ENCODE results near the gene CTIF. TPM values are rescaled to one million over a fixed set of nuclear protein-coding genes. Genes with fewer than 3 reads are reported as not detected.

Gene CTIF
- total RNA-seq, 1 experiment from 2014 or later, result 23.8 TPM

DNA sequence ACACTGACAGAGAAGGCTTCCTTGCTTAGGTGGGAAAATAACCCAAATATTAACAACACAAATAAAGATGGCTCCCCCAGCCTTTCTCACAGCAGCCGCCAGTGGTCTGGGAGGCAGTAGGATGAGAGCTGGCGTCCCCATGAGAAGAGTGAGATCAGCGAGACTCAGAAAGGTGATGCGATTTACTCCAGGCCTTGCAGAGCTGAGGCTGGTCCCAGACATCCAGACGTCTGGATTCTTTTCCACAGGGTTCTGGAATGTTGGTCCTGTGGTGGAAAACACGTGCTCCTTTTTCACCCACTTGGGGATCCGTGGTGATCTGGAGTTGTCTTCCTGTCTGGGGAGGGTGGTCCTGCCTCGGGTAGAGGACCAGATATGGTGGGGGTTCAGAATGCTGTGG is 190.6 kb downstream of the CTIF start:
- DNase-seq (ENCODE audit: low spot score), result no peak

DNA sequence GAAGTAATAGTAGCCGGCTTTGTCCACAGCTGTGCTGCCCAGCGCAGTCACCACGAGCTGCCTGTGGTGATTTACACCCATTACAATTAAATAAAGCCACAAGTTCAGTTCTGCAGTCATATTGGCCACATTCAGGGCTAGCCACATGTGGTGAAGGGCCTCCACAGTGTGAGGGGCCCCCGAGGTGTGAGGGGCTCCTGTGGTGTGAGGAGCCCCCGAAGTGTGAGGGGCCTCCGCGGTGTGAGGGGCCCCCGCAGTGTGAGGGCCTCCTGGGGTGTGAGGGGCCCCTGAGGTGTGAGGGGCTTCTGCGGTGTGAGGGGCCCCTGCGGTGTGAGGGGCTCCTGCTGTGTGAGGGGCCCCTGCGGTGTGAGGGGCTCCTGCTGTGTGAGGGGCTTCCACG is 191.2 kb downstream of the CTIF start:
- DNase-seq (ENCODE audit: low spot score), result no peak

DNA sequence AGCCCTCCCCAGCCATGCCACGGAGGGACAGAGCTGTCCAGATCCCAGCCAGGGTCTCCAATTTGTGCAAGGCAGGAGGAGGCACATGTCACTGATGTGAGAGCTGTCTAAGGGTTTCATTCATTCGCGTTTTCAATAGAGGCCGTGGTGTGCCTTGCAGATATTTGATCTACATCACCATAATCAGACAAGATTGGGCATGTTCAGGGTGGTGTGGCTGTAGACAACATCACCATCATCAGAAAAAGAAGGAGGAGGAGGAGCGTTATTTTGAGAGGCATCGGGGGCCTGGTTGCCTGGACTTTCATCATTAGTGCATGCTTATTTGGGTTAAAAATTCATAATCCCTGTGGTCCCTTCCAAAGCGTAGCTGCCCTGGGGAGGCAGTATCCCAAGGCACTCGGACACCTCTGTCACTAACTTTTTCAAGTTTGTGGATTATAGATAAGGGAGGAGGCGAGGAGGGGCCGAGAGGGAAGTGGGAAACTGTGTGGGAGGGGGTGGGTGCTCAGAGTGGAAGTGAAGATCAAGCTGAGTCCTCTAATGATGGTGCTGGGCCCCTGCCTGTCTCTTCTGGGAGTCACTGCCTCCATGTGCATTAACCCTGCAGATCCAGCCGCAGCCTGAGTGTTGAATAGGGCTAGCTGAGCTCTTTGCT is 194.1 kb downstream of the CTIF start:
- DNase-seq (ENCODE audit: low spot score), result no peak

DNA sequence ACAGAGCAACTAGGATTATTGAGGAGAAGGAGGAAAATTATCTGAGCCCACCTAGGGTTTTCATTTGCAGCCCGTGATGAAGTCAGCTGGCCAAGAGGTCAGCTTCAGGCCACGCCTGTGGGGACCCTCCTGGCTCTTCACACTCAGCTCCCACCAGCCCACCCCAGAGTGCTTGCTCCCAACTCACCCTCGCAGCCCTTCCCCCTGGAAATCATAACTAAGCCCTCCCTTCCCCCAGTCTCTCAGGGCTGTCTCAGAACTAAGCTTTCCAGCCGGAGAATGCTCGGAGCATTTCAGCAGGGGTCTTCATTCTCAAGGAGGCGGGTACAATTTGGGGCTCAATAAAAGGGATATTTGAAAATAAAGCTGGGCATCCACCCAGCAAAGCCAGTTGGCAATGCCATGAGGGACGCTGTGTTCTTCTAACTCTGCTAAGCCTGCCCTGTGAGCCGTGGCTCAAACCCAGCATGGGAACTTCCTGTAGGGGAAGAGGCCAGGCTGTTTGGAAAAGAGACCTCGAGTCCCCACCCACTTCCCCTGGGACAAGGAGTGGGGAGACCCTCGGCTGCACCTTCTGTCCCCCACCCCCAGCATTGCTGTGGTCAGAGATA is 194.9 kb downstream of the CTIF start:
- no peak for DNase-seq (ENCODE audit: low spot score)

DNA sequence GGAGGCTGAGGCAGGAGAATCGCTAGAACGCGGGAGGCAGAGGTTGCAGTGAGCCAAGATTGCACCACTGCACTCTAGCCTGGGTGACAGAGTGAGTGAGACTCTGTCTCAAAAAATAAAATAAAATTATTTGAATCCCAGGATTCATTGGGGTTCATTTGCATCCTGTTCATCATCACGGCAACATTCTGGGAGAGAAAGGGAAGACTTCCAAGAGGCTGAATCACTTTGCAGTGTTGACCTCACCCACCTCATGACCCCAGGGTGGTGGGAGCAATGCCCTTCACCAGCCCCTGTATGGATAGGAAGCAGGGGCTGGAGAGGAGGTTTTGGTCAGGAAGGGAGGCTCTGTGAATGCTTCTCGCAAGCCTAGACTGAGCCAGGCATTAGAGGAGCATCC is 195.6 kb downstream of the CTIF start:
- no peak for DNase-seq (ENCODE audit: low spot score)

DNA sequence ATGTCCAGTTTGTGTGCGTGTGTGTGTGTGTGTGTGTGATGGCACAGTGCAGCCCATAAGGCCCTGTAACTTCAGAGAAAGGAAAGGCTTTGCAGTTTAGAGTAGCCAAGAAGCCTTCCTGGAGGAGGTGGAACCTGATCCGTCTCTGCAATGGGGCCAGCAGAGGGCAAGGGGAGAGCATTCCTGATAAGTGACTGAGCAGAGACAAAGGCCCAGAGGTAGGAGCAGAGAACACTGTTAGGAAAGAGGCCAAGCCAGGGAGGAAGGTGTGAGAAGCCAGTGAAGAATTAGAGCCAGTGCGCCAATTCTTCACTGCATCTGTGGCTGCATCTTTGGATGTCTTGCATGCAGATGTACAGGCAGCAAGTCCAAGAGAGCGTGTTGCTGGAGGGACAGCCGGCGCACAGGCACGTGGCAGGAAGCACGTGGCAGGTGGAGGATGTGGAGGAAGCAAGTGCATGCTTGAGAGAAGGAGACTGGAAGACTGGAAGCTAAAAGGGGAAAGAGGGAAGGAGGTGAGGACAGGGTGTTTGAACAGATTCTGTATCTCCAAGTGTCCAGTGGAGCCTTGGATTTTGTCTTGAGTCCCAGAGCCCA is 196.3 kb downstream of the CTIF start:
- peak; percentile 16 for DNase-seq (ENCODE audit: low spot score)

DNA sequence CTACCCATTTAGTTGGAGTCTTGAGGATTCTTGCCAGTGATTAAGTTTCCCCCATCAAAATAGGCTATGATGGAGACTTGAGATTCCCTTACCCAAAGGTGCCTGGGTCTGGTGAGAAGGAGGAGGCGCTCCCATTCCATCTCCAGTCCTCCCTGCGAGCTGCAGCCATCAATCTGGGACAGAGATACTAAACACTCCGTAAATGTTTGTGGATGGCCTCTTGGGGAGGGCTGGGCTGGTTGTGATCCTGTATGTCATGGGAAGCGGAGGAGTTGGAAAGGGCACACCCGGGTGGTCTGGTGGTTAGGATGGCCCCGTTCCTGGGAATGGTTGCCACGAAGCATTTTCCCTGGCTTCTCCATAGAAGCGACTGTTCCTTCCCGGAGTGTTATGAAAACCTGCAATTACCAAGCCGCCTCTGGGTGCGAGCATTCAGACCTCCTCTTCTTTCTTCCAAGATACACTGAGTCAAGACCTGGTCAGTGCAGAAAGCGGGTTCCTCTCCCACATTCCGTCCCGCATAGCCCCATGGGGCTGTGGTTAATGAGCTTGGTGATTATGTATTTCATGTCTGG is 196.9 kb downstream of the CTIF start:
- DNase-seq (ENCODE audit: low spot score), result no peak

DNA sequence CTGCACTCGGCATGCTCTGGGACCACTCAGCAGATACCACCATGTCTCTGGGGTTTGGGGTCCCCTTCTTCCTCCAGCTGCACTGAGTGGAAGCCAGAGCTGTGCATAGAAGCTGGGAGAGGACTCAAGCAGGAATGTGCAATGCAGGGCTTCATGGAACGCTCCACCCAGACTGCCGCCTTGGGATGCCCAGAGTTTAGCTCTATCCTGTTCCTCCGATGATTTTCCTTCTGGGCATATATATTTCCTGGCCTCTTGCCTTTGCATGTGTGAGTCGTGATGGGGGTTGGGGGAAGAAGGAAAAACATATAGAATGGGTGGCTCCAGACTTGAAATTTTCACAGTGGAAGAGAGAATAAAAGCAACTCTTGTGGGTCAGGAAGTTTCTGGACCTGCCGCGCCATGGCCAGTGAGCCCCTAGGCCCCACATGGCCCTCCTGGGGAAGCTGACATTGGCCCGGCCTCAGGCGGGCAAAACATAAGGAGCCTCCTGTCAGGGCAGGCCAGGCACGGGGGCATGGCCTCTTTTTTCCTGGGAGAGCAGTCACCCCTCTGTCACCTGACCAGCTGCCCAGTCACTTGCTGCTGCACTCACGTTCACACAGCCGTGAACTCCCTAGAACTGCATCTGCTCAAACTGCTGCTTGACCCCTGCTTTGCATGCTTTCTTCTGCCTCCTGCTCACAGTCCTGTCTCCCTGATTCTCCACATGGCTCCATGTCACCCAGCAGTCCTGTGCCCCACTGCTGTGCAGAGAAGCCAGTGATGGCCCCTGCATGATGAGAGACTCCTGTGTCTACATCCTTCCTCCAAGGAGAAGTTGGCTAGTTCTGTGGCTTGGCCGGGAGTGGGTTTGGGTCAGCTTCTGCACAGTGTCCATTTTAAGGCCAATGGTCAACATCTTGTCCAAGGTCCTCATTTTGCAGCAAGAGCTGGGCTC is 197.8 kb downstream of the CTIF start:
- no peak for DNase-seq (ENCODE audit: low spot score)

DNA sequence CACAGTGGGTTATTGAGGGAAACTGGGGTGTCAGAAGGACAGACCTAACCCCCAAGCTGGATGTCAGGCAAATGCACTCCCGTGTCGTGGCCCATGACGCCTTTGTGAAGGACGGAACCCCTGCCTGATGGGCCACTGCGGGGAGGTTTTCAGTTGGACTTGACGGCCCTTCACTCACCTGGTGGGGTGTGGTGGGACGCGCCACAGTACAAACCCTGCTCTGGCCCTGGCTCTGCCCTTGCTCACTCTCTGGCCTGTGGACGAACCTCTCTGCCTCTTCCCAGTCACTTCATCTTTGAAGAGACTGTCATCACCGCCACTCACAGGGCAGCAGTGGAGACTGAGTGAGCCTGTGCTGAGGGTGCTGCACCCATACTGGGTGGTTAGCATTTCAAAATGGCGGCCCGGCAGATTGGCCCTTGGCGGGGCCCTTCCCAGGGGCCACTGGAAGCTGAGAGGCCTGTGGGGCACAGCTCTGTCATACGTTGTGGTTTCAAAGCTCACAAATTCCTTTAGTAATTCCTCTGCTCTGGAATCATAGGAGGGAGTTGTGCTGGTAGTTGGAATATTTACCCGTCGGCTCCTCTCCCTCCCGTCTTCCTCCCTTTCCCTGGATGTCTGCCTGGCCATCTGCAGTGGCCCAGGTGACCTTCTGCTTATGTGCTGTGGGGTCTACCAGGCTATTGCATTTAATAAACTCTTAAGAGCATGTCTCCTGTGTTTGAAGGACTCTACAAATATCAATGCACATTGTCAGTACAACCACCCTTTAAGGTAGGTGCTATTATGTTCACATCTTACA is 200.6 kb downstream of the CTIF start:
- DNase-seq (ENCODE audit: low spot score), result no peak

DNA sequence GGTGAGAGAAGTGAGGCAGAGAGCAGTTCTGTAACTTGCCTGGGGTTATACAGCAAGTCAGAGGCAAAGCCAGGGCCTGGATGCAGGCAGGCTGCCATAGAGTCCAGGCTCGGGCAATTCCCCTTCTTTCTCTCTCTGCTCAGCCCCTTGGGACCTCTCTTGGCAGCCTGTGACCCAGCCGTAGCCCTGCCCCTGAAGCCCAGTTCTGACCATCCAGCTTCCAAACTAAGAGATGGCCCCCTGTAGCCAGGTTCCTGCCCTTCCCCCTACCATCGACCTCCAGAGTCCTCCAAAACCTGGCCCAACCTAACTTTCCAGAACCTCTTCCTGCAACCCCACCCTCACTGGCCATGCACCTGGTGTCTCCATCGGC is 201.2 kb downstream of the CTIF start:
- no peak for DNase-seq (ENCODE audit: low spot score)

DNA sequence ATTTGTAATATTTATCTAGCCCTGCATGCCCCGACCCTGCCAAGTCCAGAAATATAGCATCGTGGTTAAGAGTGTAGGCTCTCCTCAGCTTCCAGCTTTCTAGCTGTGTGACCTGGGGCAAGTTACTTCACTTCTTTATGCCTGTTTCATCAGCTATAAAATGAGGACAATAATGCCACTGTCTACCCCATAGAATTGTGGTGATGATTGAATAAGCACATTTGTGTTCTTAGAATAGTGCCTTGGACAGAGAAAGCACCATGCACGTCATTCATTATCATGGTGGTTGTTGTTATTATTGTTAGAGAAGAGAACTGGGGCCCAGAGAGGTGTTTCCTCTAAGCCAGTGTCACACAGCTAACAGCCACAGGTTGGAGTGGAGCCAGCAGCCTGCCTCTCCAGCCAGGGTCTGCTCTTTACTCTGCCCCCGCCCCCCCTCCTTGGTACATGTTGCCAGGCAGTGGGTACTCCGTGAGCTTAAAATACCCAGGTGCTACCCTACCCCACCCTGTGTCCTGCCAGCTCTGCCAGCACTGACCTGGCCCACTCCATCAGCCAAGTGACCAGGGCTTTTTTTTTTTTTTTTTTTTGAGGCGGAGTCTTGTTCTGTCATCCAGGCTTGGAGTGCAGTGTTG is 202.1 kb downstream of the CTIF start:
- DNase-seq (ENCODE audit: low spot score), result no peak

DNA sequence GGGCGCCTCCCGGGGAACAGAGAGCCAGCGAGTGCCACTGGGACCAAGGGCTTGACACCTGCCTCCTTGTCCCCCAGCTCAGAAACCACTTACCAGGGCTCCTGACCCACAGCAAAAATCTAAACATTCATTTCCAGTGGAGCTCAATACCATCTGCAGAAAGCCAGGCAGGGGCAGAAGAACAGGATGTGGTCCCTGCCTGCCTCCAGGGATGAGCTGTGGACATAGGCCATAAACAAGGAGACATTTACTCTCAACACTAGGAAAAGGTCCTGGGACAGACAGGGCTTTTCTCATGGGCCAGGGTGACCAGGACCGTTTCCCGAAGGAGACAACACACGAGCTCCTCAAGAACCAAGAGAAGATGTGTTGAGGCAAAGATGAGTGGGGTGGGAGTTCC is 203.0 kb downstream of the CTIF start:
- DNase-seq (ENCODE audit: low spot score), result no peak

DNA sequence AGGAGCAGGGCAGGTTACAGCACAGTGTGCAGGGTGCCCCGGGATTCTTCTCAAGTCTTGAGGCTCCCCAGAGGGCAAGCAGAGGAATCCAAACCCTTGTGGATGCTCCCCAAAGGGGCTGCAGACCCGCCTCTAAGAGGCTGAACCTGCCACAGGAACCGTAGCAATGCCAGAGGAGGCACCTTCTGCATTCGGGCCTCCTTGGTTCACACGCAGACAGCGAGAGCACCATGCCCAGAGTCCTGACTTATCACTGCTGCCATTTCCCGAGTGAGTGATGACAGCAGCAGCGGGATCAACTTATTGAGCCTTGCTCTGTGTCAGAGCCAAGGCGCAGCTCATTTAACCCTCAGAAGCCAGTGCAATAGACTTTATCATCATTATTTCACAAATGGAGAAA is 203.5 kb downstream of the CTIF start:
- DNase-seq (ENCODE audit: low spot score), result no peak

DNA sequence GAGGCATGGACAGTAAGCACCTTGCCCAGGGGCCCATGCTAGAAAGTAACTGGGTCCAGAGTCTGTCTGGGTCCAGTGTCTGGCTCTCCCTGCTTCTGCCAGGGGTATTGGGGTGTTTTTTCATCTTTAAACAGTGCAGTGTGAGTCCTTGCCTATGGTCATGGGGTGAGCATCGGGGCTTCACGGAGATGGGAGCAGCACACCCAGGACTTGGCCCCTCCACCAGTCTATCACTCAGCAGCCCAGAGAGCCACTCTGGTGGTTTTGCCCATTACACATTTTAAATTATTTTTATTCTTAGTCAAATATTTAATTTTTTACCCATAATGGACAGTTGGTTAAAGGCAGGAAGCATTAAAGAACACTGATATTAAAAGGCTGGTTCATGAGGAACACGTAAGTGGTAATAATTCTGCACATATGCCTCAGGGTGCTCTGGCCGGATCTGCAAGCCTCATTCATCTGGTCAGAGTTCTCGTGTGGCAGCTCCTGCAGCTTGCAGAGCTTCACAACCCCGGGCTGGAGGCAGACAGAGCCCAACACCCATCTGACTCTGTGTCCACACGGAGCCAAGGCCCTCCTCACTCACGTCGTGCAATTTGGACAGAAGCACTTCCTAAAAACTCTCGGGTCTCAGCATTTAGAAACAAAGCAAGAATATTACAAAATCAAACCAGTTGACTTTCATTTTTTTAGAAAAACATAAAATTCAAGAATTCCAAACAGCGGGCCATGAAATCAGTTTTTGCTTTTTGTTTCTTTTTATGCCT is 204.1 kb downstream of the CTIF start:
- DNase-seq (ENCODE audit: low spot score), result no peak

DNA sequence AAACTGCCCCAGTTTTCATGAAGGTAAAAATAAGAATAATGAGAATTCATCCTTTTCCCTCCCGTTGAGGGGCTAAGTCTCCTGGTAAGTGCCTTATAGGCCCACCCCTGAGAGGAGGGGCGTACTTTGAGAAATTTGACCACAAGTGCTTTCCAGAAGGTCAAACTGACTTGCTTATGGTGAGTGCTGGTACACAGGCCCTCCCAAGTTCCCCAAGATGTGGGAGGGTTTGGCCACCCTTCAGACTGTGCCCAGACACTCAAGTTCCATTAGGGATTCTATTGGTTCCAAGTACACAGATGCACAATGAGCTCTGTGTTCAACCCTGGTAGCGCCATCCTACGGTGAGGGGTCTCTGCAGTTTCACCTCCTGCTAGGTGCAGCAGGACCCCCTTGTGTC is 205.1 kb downstream of the CTIF start:
- DNase-seq (ENCODE audit: low spot score), result no peak

DNA sequence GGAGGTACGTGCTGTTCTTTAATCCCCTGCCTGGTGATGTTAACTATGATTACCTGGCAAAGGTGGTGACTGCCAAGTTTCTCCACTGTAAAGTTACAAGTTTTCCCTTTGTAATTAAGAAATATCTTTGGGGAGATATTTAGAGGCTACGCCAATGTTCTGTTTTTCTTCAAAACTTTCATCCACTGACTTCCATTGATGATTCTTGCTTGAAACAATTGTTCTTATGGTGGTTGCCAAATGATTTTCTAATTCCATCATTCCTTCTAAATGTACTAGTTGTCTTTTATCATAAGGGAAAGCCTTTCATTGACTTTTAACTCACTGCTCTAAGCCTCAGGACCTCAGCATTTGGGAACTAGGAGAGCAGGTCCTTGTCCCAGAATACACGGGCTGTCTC is 206.5 kb downstream of the CTIF start:
- no peak for DNase-seq (ENCODE audit: low spot score)

DNA sequence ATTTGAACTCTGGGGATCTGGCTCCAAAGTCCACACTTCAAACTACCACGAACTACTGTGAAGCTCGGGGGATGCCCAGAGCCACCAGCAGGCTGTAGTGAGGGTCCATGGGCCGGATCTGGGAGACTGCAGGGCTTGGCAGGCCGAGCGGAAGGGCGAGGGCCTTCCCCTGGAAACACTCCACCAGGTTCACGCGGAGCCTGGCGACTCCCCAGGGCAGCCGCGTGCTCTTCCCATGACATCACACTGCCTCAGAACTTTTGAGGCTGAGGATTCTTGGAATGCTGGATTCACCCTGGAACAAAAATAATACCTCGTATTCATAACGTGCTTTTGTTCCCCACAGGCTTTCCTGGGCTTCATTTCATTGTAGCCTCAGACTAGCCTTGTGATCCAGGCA is 210.9 kb downstream of the CTIF start:
- peak; percentile 19 for DNase-seq (ENCODE audit: low spot score)

DNA sequence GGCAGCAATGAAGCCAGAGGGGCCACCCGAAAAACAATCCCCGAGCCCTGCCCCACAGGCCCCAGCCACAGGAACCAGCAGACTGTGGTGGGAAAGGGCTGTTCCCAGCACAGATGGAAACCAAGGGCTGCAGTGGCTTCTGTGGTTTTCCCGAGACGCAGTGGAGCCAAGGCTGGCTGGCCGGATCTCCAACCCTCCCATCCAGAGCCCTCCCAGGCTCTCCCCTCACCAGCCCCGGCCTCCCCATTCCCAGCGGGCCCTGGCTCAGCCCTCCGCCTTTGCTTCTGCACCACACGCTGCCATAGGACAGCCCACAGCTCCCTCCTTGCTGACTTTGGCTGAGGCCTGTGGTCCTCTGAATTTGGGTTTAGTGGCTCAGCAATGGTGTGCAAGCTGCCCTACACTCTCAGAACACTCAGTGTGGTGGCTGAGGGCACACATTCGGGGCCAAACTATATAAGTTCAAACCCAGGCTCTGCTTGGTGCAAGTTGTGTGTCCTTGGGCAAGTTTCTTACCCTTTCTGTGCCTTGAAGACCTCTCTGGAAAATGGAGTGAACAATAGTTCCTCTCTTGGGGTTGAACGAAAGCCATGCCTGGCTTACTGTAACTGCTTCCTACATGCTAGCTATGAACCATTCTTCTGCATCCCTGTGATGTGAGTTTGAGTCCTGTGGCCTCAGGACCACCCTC is 211.8 kb downstream of the CTIF start:
- DNase-seq (ENCODE audit: low spot score), result no peak

DNA sequence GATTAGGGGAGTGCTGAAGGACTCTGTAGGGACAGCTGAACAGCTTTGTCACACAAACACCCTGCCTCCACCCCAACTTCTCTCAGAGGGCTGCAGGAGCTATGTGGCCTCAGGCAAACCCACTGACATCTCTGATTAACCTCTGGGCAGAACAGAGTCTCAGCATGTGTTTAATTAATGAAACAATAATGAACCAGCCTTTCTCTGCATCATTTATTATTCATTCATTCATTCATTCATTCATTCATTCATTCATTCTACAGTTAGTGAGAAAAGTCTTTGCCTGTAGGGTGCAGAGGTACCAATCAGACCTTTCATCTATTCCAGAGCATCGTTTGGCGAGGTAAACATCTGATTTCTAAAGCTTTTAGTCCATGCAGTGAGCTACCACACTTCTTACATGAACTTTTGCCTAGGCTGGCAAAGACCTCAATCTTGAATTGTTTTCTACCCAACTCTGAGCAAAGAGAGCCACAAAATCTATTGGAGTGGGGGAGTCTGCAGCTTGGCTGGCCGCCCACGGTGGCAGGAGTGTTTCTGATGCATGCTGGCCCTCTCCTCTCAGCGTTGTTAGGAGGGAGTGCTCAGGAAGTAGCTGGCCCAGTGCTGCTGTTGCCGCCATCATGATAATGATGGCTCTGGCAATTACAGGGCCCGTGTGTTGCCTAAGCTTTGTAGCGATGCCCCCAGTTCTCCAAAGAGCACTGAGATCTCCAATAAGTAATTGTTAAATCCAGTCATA is 213.1 kb downstream of the CTIF start:
- DNase-seq (ENCODE audit: low spot score), result no peak
